Trophoblast cell (in vitro differentiated cells and primary cell): ENCODE measurements around the gene ASAP2.

ENCODE experiments used
- DNase-seq, 2 donors: peaks; one replicate each; pipeline ENCODE4 v3.0.0-alpha.2; 2016
- H2AFZ ChIP-seq: 2 replicates; pipeline ENCODE4 v1.6.1; 2013; ENCODE audit warnings: low read length, moderate library complexity, mild to moderate bottlenecking; ENCODE audit not compliant: insufficient read depth, poor library complexity
- H2AK5ac ChIP-seq: 2 replicates; pipeline ENCODE4 v1.6.1; 2013; ENCODE audit warnings: mild to moderate bottlenecking, low read length
- H2BK120ac ChIP-seq: 2 replicates; pipeline ENCODE4 v1.6.1; 2013; ENCODE audit warnings: low read length, mild to moderate bottlenecking, moderate library complexity; ENCODE audit not compliant: insufficient read depth, poor library complexity
- H2BK12ac ChIP-seq: 2 replicates; pipeline ENCODE4 v1.6.1; 2013; ENCODE audit warnings: mild to moderate bottlenecking, low read length, moderate library complexity
- H2BK5ac ChIP-seq: 2 replicates; pipeline ENCODE4 v1.6.1; 2013; ENCODE audit warnings: low read length, low read depth, moderate library complexity, mild to moderate bottlenecking; ENCODE audit not compliant: poor library complexity
- H3K14ac ChIP-seq: 2 replicates; pipeline ENCODE4 v1.6.1; 2013; ENCODE audit warnings: mild to moderate bottlenecking, low read length
- H3K18ac ChIP-seq: 2 replicates; pipeline ENCODE4 v1.6.1; 2013; ENCODE audit warnings: mild to moderate bottlenecking, low read length
- H3K23ac ChIP-seq: 2 replicates; pipeline ENCODE4 v1.6.1; 2013; ENCODE audit warnings: low read length
- H3K27ac ChIP-seq: 2 replicates; pipeline ENCODE4 v1.5.1; 2013; ENCODE audit warnings: low read depth, mild to moderate bottlenecking, inconsistent platforms, low read length, moderate library complexity
- H3K27me3 ChIP-seq: 2 replicates; pipeline ENCODE4 v1.6.1; 2013; ENCODE audit warnings: inconsistent platforms, mild to moderate bottlenecking, low read length, moderate library complexity; ENCODE audit not compliant: insufficient read depth
- H3K36me3 ChIP-seq, 2 experiments: 1 replicate in 1 of 2; 2 replicates in 1 of 2; pipeline ENCODE4 v1.6.1; 2013; ENCODE audit warnings: low read length in 2 of 2, mild to moderate bottlenecking in 2 of 2, moderate library complexity in 1 of 2; ENCODE audit not compliant: insufficient read depth in 2 of 2, control insufficient read depth in 1 of 2
- H3K4ac ChIP-seq: 2 replicates; pipeline ENCODE4 v1.6.1; 2013; ENCODE audit warnings: low read depth, mild to moderate bottlenecking, low read length, moderate library complexity
- H3K4me1 ChIP-seq, 2 experiments: 1 replicate in 1 of 2; 2 replicates in 1 of 2; pipeline ENCODE4 v1.6.1; 2013; ENCODE audit warnings: low read length in 2 of 2, mild to moderate bottlenecking in 2 of 2, moderate library complexity in 1 of 2; ENCODE audit not compliant: insufficient read depth in 2 of 2, control insufficient read depth in 1 of 2
- H3K4me2 ChIP-seq: 2 replicates; pipeline ENCODE4 v1.6.1; 2013; ENCODE audit warnings: inconsistent platforms, mild to moderate bottlenecking, low read length, moderate library complexity
- H3K4me3 ChIP-seq: 2 replicates; pipeline ENCODE4 v1.5.1; 2013; ENCODE audit warnings: mild to moderate bottlenecking, low read depth, low read length, inconsistent platforms
- H3K79me1 ChIP-seq: one replicate; pipeline ENCODE4 v1.6.1; 2013; ENCODE audit warnings: low read length
- H3K79me2 ChIP-seq: 2 replicates; pipeline ENCODE4 v1.6.1; 2013; ENCODE audit warnings: low read length, mild to moderate bottlenecking; ENCODE audit not compliant: control insufficient read depth, insufficient read depth, poor library complexity
- H3K9ac ChIP-seq: 2 replicates; pipeline ENCODE4 v1.6.1; 2013; ENCODE audit warnings: mild to moderate bottlenecking, low read length
- H3K9me3 ChIP-seq: 2 replicates; pipeline ENCODE4 v1.6.1; 2013; ENCODE audit warnings: low read depth, mild to moderate bottlenecking, control low read depth, inconsistent platforms, low read length; ENCODE audit not compliant: insufficient read depth
- H4K12ac ChIP-seq: 2 replicates; pipeline ENCODE4 v1.6.1; 2013; ENCODE audit warnings: low read depth, mild to moderate bottlenecking, low read length, moderate library complexity
- H4K8ac ChIP-seq: 2 replicates; pipeline ENCODE4 v1.6.1; 2013; ENCODE audit warnings: low read depth, mild to moderate bottlenecking, low read length, moderate library complexity
- H4K91ac ChIP-seq: one replicate; pipeline ENCODE4 v1.6.1; 2013; ENCODE audit warnings: low read depth, mild to moderate bottlenecking, low read length, moderate library complexity
- WGBS: extraction: QIAGEN DNeasy Blood & Tissue Kit; methylation state at CpG from one replicate; pipeline ENCODE4 v1.1.7; 2013; ENCODE audit warnings: missing lambda C conversion rate; ENCODE audit not compliant: insufficient read length, insufficient coverage; ENCODE audit errors: extremely low coverage; 5-methylcytosine and 5-hydroxymethylcytosine counted together

Gene ASAP2

DNA sequence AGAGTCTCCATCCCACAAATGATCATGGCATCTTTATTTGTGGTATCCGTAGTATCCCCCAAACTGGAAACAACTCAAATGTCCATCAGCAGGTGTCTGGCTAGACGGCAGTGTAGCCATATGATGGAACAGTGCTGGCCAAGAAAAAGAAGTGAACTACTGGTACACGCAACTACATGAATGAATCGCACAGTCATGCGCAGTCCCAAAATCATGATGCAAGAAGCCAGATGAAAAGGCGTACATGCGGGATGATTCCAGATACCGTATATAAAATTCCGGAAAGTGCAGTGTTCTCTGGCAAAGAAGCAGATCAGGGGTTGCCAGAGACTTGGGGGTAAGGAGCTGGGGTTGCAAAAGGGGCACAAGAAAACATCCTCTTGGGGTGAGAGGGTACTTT lies 102.5 kb downstream of the ASAP2 start:
- Histone ChIP-seq H2AFZ (no peak overlapping the region), H3K27ac (no peak overlapping the region), H2AK5ac (no peak overlapping the region), H4K12ac (no peak overlapping the region), H3K79me1 (no peaks in the 10 kb centered on the region), H3K23ac (no peak overlapping the region), H2BK120ac (no peak overlapping the region), H3K4ac (no peak overlapping the region), H4K91ac (no peak overlapping the region), H3K4me1 (peaks cover 10 to 17% of the 10 kb centered on the region in 2 experiments), H3K9ac (no peak overlapping the region), H3K4me3 (no peak overlapping the region), H2BK5ac (no peak overlapping the region), H3K4me2 (no peak overlapping the region), H3K9me3 (no peaks in the 10 kb centered on the region), H3K27me3 (no peaks in the 10 kb centered on the region), H4K8ac (no peak overlapping the region), H3K36me3 (no peaks in the 10 kb centered on the region), H3K14ac (no peak overlapping the region), H3K18ac (no peak overlapping the region), H3K79me2 (no peaks in the 10 kb centered on the region), H2BK12ac (no peak overlapping the region)
- DNase-seq = no peak
- WGBS = no CpG with 5 or more reads among the region's 9 CpGs

DNA sequence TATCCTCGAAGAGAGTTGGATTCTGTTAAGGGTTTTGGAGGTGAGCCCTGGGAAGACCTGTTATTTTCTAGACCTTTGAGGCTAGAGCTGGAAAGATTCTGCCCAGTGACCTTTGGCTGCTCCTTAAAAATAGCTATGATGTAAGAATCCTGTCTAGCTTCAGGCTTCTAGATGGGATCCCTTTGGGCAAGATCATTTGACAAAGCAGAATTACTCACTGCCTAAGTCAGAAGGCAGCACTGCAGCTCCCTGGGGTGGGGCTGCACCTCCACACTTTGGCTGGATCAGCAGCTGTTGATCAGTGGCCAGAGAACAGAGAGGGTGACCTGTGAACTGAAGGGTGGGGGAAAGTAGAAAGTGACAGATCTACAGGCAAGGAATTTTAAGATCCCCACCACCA lies 103.8 kb downstream of the ASAP2 start:
- H2BK120ac ChIP-seq = no peak overlapping the region
- peak overlapping the region; percentile 23 for H3K4me2 ChIP-seq
- no CpG with 5 or more reads among the region's 1 CpG for WGBS
- H3K79me2 ChIP-seq = no peaks in the 10 kb centered on the region
- no peak overlapping the region for H3K14ac ChIP-seq
- H3K9me3 ChIP-seq = no peaks in the 10 kb centered on the region
- H3K36me3 ChIP-seq = no peaks in the 10 kb centered on the region
- H3K23ac ChIP-seq = no peak overlapping the region
- peak overlapping the region; percentile 2 for H3K27ac ChIP-seq
- H2BK5ac ChIP-seq = no peak overlapping the region
- peak in 1 of 2 donors; percentile 12 for DNase-seq
- H2AFZ ChIP-seq = no peak overlapping the region
- no peak overlapping the region for H2AK5ac ChIP-seq
- H4K12ac ChIP-seq = no peak overlapping the region
- no peak overlapping the region for H4K8ac ChIP-seq
- no peak overlapping the region for H4K91ac ChIP-seq
- no peak overlapping the region for H2BK12ac ChIP-seq
- no peak overlapping the region for H3K4ac ChIP-seq
- H3K4me1 ChIP-seq = peaks cover 14 to 17% of the 10 kb centered on the region in 2 experiments
- H3K9ac ChIP-seq = no peak overlapping the region
- no peaks in the 10 kb centered on the region for H3K79me1 ChIP-seq
- no peak overlapping the region for H3K4me3 ChIP-seq
- no peak overlapping the region for H3K18ac ChIP-seq
- no peaks in the 10 kb centered on the region for H3K27me3 ChIP-seq

DNA sequence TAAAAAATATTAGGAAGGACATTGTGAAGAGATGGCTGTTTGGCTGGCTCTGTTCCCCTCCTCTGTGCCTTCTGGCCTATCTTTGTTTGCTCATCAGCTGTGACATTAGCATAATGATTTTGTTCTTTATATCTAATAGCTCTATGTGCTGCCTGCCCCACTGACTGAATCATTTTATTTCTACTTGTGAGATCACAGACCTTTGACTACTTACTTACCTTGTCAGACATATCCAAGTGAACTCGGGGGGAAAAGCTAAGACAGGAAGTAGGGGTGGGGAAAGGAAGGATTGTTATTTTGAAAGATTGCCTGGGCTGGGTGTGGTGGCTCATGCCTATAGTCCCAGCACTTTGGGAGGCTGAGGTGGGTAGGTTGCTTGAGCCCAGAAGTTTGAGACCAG lies 104.2 kb downstream of the ASAP2 start:
- Histone ChIP-seq H2BK12ac (no peak overlapping the region), H3K4me1 (peaks cover 14 to 17% of the 10 kb centered on the region in 2 experiments), H4K12ac (no peak overlapping the region), H4K8ac (no peak overlapping the region), H3K14ac (no peak overlapping the region), H3K23ac (no peak overlapping the region), H3K27me3 (no peaks in the 10 kb centered on the region), H2AK5ac (no peak overlapping the region), H3K4ac (no peak overlapping the region), H3K79me2 (no peaks in the 10 kb centered on the region), H3K36me3 (no peaks in the 10 kb centered on the region), H3K4me2 (peak overlapping the region; percentile 23), H2BK5ac (no peak overlapping the region), H3K9me3 (no peaks in the 10 kb centered on the region), H3K27ac (peak overlapping the region; percentile 2), H2BK120ac (no peak overlapping the region), H3K4me3 (no peak overlapping the region), H2AFZ (no peak overlapping the region), H4K91ac (no peak overlapping the region), H3K9ac (no peak overlapping the region), H3K79me1 (no peaks in the 10 kb centered on the region), H3K18ac (no peak overlapping the region)
- no CpG with 5 or more reads among the region's 1 CpG for WGBS
- DNase-seq = no peak

DNA sequence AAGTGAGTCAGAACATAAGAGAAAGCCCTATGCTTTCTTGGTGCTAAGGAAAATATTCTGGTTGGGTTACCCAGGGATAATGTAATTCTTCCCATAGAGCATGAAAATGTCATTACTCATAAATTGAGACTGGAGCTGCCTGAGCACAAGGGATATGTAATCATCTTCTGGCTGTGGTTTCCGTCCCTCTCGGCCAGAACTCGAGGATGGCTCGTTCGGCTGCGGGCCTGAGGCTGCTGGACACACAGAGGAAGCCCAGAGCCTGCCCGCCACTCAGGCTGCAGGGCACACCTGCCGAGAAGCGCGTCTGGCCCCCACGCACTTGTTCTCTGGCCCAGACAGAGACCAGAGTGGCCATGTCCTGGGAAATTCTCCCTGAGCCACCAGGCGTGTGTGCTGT lies 104.9 kb downstream of the ASAP2 start:
- no peak overlapping the region for H2BK5ac ChIP-seq
- WGBS = no CpG with 5 or more reads among the region's 12 CpGs

More for the DNA sequence above, 104.9 kb downstream of the ASAP2 start:
- H3K79me1 ChIP-seq = no peaks in the 10 kb centered on the region
- no peaks in the 10 kb centered on the region for H3K79me2 ChIP-seq
- H4K12ac ChIP-seq = no peak overlapping the region
- no peak overlapping the region for H3K27ac ChIP-seq
- no peak overlapping the region for H3K4ac ChIP-seq
- peak in 1 of 2 donors; percentile 13 for DNase-seq
- H3K4me3 ChIP-seq = no peak overlapping the region
- H4K8ac ChIP-seq = no peak overlapping the region
- no peak overlapping the region for H3K9ac ChIP-seq
- H2BK12ac ChIP-seq = no peak overlapping the region
- no peak overlapping the region for H4K91ac ChIP-seq
- H3K14ac ChIP-seq = no peak overlapping the region
- H2AK5ac ChIP-seq = peak overlapping the region; percentile 33
- H3K4me1 ChIP-seq = peaks cover 13 to 17% of the 10 kb centered on the region in 2 experiments
- H3K9me3 ChIP-seq = no peaks in the 10 kb centered on the region
- no peak overlapping the region for H3K18ac ChIP-seq
- no peak overlapping the region for H2BK120ac ChIP-seq
- no peaks in the 10 kb centered on the region for H3K36me3 ChIP-seq
- no peaks in the 10 kb centered on the region for H3K27me3 ChIP-seq
- H2AFZ ChIP-seq = no peak overlapping the region
- no peak overlapping the region for H3K4me2 ChIP-seq
- H3K23ac ChIP-seq = no peak overlapping the region
